ENCODE data around the gene NGF.
"Not testable (repeated sequence)": the region's sequence is repeated elsewhere in the genome, so short reads cannot be mapped to it uniquely, and the experiment has no call there.

Gene NGF

GRCh38 chr1:115337633-115338456 lies at the start of gene NGF:
NGF (minus strand) TSS chr1:115338249; CDS start chr1:115286795, 51,454 bp downstream.
- no peak for TF ChIP-seq CTCF (conservative IDR thresholded peaks at IDR 0.05; ENCODE audit: low read depth)
- DNase-seq (ENCODE audit: low spot score) = peak; percentile 73
- ChIA-PET POLR2A (ENCODE audit: low non-redundant PET) (no interaction called here), CTCF (interaction anchor here (0.6 to 2.2 kb wide), 2 partner anchors 86 to 200 kb away, joined by 3 to 10 read pairs; no protein-coding TSS in a partner anchor)
- peak within 1 kb of the TSS; percentile 55 for H3K27ac ChIP-seq

- CTCF ChIA-PET; DNase-seq (ENCODE audit: low spot score); H3K27ac ChIP-seq; POLR2A ChIA-PET (ENCODE audit: low non-redundant PET): not testable (repeated sequence)
Observed at GRCh38 chr1:115383455-115383854, 45.4 kb upstream of the NGF start.

GRCh38 chr1:115379943-115380342 lies 41.9 kb upstream of the NGF start:
- CTCF ChIA-PET = no interaction called here
- no peak overlapping the region for H3K27ac ChIP-seq
- POLR2A ChIA-PET (ENCODE audit: low non-redundant PET) = no interaction called here
- TF ChIP-seq CTCF (conservative IDR thresholded peaks at IDR 0.05; ENCODE audit: low read depth) = no peak
- no peak for DNase-seq (ENCODE audit: low spot score)

- CTCF ChIA-PET = no interaction called here
- TF ChIP-seq CTCF (conservative IDR thresholded peaks at IDR 0.05; ENCODE audit: low read depth) = no peak
- H3K27ac ChIP-seq = no peak overlapping the region
- no peak for DNase-seq (ENCODE audit: low spot score)
- POLR2A ChIA-PET (ENCODE audit: low non-redundant PET) = no interaction called here
Observed at GRCh38 chr1:115377411-115377810, 39.4 kb upstream of the NGF start.

- ChIA-PET POLR2A (ENCODE audit: low non-redundant PET) (no interaction called here), CTCF (no interaction called here)
- DNase-seq (ENCODE audit: low spot score) = no peak
- H3K27ac ChIP-seq = no peak overlapping the region
- TF ChIP-seq CTCF (conservative IDR thresholded peaks at IDR 0.05; ENCODE audit: low read depth) = no peak
Observed at GRCh38 chr1:115374598-115374997, 36.5 kb upstream of the NGF start.

- CTCF ChIA-PET = interaction anchor here (0.6 kb wide), 1 partner anchor 87 kb away, joined by 3 read pairs; no protein-coding TSS in a partner anchor
- POLR2A ChIA-PET (ENCODE audit: low non-redundant PET) = no interaction called here
- TF ChIP-seq CTCF (conservative IDR thresholded peaks at IDR 0.05; ENCODE audit: low read depth) = no peak
- peak; percentile 3 for DNase-seq (ENCODE audit: low spot score)
- no peak overlapping the region for H3K27ac ChIP-seq
Observed at GRCh38 chr1:115373305-115373704, 35.3 kb upstream of the NGF start.

GRCh38 chr1:115365738-115366137 lies 27.7 kb upstream of the NGF start:
- CTCF ChIA-PET = interaction anchor here (0.6 kb wide), 1 partner anchor 32 kb away, joined by 5 read pairs; no protein-coding TSS in a partner anchor
- TF ChIP-seq CTCF (conservative IDR thresholded peaks at IDR 0.05; ENCODE audit: low read depth) = no peak
- no peak for DNase-seq (ENCODE audit: low spot score)
- no peak overlapping the region for H3K27ac ChIP-seq
- POLR2A ChIA-PET (ENCODE audit: low non-redundant PET) = no interaction called here
